Body of pancreas (tissue), 4 donors: ENCODE data around the gene PTOV1. TPM values are rescaled to one million over a fixed set of nuclear protein-coding genes. Genes with fewer than 3 reads are reported as not detected.

Experiments used
- ATAC-seq: fragments of 150-250 bp; one replicate; pipeline ENCODE4 v1.9.1; 2016
- DNase-seq, 4 donors: peaks; one replicate each; pipeline ENCODE4 v3.0.0-alpha.2; 2019
- H3K27ac ChIP-seq, 4 donors: fragments of 200-600 bp; sonication (generic); 1 replicate in 3 of 4; 2 replicates in 1 of 4; pipeline versions ENCODE4 v1.5.1 to v1.6.1; 2016 to 2019; ENCODE audit warnings: mild to moderate bottlenecking in 1 of 4, mixed read lengths in 1 of 4, moderate library complexity in 1 of 4
- H3K27me3 ChIP-seq, 2 donors: fragments of 200-600 bp; sonication (generic); one replicate each; pipeline ENCODE4 v1.6.0; 2016; ENCODE audit warnings: mild to moderate bottlenecking in 1 of 2
- H3K36me3 ChIP-seq, 2 donors: fragments of 200-600 bp; sonication (generic); replicated peaks in 1 of 2; 2 replicates each; pipeline ENCODE4 v1.5.1; 2016; ENCODE audit warnings: low read depth in 2 of 2; ENCODE audit not compliant: insufficient read depth in 1 of 2
- H3K4me1 ChIP-seq: fragments of 200-600 bp; sonication (generic); one replicate; pipeline ENCODE4 v1.6.0; 2016
- H3K4me3 ChIP-seq, 2 donors: fragments of 200-600 bp; sonication (generic); 1 replicate in 1 of 2; 2 replicates in 1 of 2; pipeline ENCODE4 v1.5.1; 2016 to 2019
- H3K9me3 ChIP-seq, 3 donors: fragments of 200-600 bp; sonication (generic); 1 replicate in 2 of 3; 2 replicates in 1 of 3; pipeline ENCODE4 v1.5.1; 2016
- POLR2A ChIP-seq, 3 donors: fragments of 450-650 bp; IDR thresholded peaks; one replicate each; pipeline ENCODE4 v1.6.1; 2016; ENCODE audit warnings: antibody characterized with exemption in 3 of 3, mild to moderate bottlenecking in 2 of 3
- WGBS, 2 donors: methylation state at CpG; one replicate each; pipeline ENCODE4 v1.1.5; 2017; 5-methylcytosine and 5-hydroxymethylcytosine counted together
- intact Hi-C: fragments of 100-400 bp; cut with DNase I; formaldehyde crosslinking; loops from one replicate; pipeline ENCODE4 v1.15.1; 2023
- total RNA-seq, 2 donors: library from RNA; depleted of rRNA; stranded (reverse); fragments of >200 nt; gene quantifications; one replicate each; pipeline ENCODE4 v1.1.0, GENCODE V29; 2016
- TF ChIP-seq, protein P1 (sequence below), 7 experiments: fragments of 450-650 bp in 4 of 7; fragments of 200-600 bp in 3 of 7; sonication (generic) in 3 of 7; IDR thresholded peaks; one replicate each; pipeline ENCODE4 v1.5.1; 2016 to 2019; ENCODE audit warnings: antibody characterized with exemption in 7 of 7

Gene PTOV1
- total RNA-seq, 2 donors from 2014 or later: 69.0 to 70.2 TPM

DNA sequence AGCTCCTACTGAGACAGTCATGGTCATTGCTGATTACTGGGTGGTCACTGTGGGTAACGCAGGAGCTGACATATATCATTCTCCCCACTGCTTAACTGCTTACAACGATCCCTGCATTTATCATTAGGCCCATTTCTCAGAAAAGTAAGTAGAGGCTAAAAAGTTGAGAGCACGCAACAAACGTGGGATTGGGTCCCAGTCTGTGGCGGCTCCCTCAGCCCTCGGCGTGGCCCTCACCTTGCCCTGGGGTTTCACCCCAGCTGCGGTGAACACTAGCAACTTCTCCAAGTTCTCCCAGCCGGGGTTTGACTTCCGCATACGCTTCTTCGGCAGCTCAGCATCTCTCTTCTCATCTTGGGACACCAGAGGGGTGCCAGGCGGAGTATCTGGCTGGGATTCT, 13.9 kb downstream of the PTOV1 start:
- H3K4me1 ChIP-seq: peaks cover 42% of the 10 kb centered on the region
- 81 to 85% methylated on average over 11 to 13 of the region's 13 CpGs for WGBS, 2 donors
- TF ChIP-seq, protein P1, sequence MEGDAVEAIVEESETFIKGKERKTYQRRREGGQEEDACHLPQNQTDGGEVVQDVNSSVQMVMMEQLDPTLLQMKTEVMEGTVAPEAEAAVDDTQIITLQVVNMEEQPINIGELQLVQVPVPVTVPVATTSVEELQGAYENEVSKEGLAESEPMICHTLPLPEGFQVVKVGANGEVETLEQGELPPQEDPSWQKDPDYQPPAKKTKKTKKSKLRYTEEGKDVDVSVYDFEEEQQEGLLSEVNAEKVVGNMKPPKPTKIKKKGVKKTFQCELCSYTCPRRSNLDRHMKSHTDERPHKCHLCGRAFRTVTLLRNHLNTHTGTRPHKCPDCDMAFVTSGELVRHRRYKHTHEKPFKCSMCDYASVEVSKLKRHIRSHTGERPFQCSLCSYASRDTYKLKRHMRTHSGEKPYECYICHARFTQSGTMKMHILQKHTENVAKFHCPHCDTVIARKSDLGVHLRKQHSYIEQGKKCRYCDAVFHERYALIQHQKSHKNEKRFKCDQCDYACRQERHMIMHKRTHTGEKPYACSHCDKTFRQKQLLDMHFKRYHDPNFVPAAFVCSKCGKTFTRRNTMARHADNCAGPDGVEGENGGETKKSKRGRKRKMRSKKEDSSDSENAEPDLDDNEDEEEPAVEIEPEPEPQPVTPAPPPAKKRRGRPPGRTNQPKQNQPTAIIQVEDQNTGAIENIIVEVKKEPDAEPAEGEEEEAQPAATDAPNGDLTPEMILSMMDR (IDR thresholded peaks at IDR 0.05): no peak
- no peak for TF ChIP-seq POLR2A (IDR thresholded peaks at IDR 0.05)
- no peak for ATAC-seq
- intact Hi-C loops: no loop called here
- no peak for DNase-seq
- no peaks in the 10 kb centered on the region for H3K9me3 ChIP-seq
- no peak overlapping the region for H3K4me3 ChIP-seq
- H3K27ac ChIP-seq: peak overlapping the region in 2 of 4 donors; percentile 91 to 93
- H3K27me3 ChIP-seq: no peaks in the 10 kb centered on the region
- peaks cover 9 to 11% of the 10 kb centered on the region in 2 donors for H3K36me3 ChIP-seq

DNA sequence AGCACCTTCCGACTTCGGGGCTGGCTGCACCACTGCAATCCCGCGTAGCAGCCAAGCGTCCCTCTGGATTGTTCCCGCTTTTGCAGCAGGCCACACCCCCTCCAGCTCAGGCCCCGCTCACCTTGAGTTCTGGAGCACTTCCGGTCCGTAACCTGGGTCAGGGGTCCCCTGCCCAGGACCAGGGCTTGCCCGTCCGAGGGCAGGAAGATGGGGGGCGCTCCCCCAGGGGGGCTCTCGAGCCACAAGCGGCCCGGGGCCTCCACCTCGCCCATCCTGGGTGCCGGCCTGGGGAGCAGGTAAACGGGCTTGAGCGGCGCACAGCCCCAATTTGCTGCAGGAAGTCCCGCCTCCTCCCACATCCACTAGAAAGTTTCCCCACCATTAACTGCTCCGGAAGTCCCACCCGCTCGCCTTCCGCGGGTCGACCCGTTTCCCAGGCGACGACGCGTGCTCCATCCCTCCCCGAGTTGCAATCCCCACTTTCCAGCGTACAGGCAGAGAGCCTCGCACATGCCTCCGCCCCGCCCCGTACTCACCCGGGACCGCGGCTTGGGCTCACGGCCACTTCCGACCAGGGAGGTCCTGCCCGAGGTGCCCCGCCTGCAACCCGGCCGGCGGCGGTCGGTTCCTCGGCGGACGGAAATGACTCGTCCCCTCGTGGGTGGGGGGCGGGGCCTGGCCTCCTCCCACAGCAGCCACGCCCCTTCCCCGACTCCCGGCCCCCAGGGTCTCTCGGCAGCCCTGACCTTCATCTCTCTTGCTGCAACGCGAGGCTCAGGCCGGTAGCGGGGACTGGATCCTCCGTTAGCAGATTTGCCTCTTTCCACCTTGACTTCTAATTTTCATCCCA, 16.2 kb downstream of the PTOV1 start, which contains the start of gene PNKP:
TSS of gene PNKP (minus strand) at position 644 of the 850 bp plus-strand sequence. CDS start at position 272, 372 bp downstream.
- peak within 1 kb of the TSS; percentile 75 to 93 (median 90) for H3K27ac ChIP-seq
- TF ChIP-seq, protein P1 (IDR thresholded peaks at IDR 0.05): no peak
- peak; percentile 37 to 79 (median 76) for TF ChIP-seq POLR2A (IDR thresholded peaks at IDR 0.05)
- ATAC-seq (peak; percentile 48), DNase-seq (peak; percentile 80 to 90 (median 87))
- intact Hi-C loops: no loop called here
- peaks cover 0 to 4% of the 10 kb centered on the region in 2 donors for H3K36me3 ChIP-seq
- WGBS, 2 donors: 0 to 1% methylated on average over 37 to 65 of the region's 65 CpGs
- no peaks in the 10 kb centered on the region for H3K9me3 ChIP-seq
- H3K4me1 ChIP-seq: peaks cover 53% of the 10 kb centered on the region
- H3K27me3 ChIP-seq: no peaks in the 10 kb centered on the region
- peak within 1 kb of the TSS; percentile 62 to 77 for H3K4me3 ChIP-seq

DNA sequence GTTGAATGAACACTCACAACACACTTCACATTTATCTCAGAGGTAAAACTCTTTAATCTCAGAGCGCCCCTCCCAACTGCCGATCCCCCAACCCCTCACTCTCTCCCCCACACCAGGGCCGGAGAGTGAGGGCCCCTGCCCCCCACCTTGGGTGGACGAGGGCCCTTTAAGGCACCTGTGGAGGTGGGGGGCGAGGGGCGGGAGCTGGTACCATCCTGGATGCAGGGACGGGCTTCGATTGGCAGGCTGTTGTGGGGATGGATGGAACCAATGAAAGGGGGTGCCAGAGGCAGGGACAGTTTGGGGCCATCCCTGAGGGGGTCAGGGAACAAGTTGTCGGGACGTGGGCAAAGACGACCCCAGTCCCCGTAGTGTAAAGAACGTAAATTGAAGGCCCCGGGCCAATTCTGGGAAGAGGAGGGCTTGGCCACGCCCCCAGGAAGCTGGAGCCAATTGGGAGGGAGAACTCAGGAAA, 18.1 kb downstream of the PTOV1 start:
- Histone ChIP-seq H3K9me3 (no peaks in the 10 kb centered on the region), H3K4me3 (no peak overlapping the region), H3K27me3 (no peaks in the 10 kb centered on the region), H3K36me3 (no peaks in the 10 kb centered on the region), H3K27ac (peak overlapping the region; percentile 70 to 93 (median 84)), H3K4me1 (peaks cover 53% of the 10 kb centered on the region)
- ATAC-seq (peak; percentile 3), DNase-seq (no peak)
- intact Hi-C loops: no loop called here
- WGBS, 2 donors: 1% methylated on average over 15 of the region's 15 CpGs
- TF ChIP-seq POLR2A (IDR thresholded peaks at IDR 0.05): no peak
- TF ChIP-seq, protein P1 (IDR thresholded peaks at IDR 0.05): no peak

DNA sequence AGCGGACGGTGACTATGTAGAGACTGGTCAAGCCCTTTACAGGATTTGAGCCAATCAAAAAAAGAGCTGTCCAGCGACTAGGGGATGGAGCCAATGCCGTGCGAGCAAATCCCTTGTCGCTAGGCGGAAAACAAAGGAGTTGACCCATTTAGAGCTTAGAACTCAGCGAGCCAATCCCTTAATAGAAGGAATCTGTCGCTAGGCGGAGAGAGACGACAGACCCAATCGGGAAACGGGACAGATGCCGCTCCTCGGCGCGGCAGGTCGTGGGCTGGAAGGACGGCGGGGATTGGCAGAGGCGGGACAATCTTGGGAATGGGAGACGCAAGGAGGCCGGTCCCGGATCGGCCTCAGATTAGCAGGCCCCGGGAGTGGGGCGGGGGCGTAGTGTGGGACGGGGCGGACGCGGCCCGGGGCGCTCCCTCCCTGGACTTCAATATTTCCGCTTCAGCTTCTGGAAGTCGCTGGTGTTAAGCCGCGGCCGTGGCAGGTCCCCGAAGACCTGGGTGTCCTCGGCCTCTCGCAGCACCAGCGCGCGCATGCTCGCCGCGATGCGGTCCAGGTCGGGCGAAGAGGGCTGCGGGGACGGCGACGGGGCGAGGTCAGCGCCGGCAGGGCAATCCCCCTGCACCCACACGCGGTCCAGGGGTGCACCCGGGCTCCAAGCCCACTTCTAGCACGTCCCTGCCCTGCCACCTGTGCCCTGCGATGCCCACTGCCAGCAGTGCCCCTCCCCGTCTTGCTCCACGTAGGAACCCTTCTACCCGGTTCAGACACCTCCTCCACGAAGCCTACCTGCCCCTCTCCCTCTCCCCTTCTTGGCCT, 18.7 kb downstream of the PTOV1 start:
- H3K27ac ChIP-seq: peak overlapping the region; percentile 72 to 93 (median 83)
- H3K4me1 ChIP-seq: peaks cover 59% of the 10 kb centered on the region
- H3K27me3 ChIP-seq: no peaks in the 10 kb centered on the region
- H3K36me3 ChIP-seq: no peaks in the 10 kb centered on the region
- DNase-seq (peak; percentile 96 to 99 (median 97)), ATAC-seq (peak; percentile 86)
- 0% methylated on average over 18 to 47 of the region's 67 CpGs for WGBS, 2 donors
- TF ChIP-seq POLR2A (IDR thresholded peaks at IDR 0.05): peak; percentile 31 to 78 (median 68)
- TF ChIP-seq, protein P1 (IDR thresholded peaks at IDR 0.05): peak in 4 of 7 experiments; percentile 31 to 46 (median 37)
- intact Hi-C loops: no loop called here
- no peaks in the 10 kb centered on the region for H3K9me3 ChIP-seq
- peak overlapping the region; percentile 28 to 40 for H3K4me3 ChIP-seq
